Activated CD8-positive, alpha-beta memory T cell treated with anti-CD3 and anti-CD28 coated beads, Interleukin-2, amount 50 U/mL, for 4 hours (primary cell): ENCODE measurements around the gene TRMT1.

Experiments
- DNase-seq: peaks from one replicate; pipeline ENCODE4 v3.0.0-alpha.2; 2020

TRMT1 gene

DNA sequence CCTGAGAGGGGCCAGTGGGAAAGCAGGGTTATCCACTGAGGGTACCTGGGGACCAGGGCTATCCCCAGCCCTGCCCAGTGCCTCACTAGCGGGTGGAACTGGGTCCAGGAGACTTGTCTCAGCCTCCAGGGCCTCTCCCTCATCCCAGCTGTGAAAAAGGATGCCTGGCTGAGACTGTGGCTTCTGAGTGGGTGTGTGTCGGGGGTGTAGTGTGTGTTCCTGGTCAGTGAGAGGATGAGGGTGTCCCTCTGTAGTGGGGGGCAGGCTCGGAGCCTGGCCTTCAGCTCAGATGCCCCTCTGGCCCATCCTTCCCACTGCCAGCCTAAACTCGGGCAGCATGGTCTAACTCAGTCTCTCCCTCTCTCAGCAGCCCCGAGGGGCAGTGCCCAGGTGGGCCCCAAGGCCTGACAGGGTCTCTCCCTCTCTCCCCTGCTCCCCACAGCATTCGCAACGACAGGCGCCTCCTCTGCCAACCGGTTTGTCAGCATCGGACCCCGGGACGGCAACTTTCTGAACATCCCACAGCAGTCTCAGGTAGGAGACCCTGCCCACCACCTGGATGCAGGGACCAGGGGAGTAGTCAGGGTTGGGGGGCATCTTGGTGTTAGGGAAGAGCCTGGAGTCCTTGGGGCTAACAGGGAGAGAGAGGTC lies 26.6 kb downstream of the TRMT1 start:
- DNase-seq, result no peak

DNA sequence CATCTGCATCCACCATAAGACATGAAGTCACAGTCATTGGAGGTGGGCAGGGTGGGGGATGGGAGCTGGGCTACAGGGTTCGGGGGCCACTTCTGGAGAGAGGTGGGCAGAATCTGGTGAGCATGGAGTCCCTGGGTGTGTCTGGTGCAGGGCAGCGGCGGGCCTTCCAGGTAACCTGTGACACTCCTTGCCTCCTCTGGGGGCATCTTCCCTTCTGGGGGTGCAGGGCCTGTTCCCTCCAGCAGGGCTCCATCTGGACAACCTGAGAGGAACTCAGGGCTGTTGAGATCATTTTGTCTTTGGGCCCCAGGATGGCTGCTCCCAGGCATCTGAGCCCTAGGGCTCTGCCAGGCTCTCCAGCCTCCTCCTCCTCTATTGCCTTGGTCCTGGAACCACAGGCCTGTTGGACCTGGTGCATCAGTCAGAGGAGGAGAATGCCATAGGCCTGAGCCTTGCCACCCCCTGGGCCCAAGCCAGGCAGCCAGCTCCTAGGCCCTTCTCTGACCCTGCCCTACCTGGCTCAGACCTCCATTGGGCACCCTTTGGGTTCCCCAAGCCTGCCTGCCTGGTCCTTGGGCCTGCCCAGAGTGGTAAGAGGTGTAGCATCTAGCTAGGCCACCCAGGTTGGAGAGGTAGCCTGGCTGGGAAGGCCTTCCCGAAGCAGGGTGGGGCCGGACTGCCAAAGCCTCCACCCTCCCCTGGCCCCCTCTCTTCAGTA lies 27.2 kb downstream of the TRMT1 start:
- no peak for DNase-seq

DNA sequence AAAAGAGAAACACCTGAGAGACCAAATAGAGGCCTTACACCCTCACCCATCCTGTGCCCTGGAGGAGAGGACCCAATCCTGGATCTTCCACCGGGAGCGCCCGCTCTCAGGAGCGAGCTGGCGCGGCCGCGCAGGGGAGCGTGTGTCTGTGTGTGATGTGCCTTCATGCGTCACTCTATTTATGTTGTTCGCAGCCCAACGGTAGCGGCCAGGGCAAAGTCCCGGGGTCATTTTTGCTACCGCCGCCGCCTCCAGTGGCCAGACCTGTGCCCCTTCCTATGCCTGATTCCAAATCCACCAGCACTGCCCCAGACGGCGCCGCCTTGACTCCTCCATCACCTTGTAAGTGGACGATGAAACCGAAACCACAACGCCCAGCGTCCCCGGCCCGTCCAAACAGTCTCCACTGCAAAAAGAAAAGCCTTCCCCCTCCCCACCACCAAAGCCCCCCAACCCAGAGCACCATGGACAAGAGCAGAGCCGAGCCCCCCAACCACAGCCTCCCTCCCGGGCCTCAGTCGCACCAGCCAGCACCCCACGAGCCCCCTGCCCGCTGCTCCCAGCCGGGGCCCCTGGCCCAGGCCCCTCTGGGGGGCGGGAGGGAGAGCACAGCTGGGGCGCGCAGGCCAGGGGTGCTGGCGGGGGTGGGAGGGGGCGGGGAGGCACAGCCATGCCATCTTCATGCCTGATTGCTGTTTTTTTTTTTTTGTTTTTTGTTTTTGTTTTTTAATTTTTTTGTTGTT lies 28.6 kb downstream of the TRMT1 start:
- no peak for DNase-seq

DNA sequence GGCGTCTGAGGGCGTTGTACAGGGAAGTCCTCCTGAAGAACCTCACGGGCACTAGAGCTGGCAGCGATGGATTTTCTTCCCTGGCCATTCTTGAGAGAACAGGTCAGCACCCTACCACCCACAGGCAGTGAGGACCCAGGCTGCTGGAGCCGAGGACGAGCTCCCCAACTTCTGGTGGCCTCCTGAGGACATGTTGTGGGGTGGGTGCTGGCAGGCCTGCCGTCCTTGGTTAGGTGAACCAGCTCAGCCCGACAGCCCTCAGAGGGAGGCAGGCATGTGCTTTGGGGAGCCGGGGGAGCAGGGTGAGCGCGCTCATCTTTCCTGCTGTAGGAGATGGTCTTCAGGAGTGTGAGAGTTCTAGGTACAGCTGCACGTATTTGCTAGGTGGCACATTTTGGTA lies 29.2 kb downstream of the TRMT1 start:
- DNase-seq, result no peak

DNA sequence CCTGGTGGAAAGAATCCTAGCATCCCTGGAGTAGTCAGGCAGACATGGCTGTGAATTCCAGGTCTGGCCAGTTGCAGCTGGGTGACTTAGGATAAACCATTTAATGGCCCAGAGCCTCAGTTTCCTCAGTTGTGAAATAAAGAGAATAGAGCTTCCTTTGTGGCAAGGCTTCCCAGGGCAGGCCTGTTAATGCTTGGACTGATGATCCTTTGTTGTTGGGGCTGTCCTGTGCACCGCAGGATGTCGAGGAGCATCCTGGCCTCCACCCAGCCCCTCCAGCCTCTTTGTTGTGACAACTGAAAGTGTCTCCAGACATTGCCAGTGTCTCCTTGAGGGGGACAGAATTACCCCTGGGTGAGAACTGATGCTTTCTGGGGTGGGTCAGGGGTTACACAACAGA lies 30.2 kb downstream of the TRMT1 start:
- DNase-seq, result no peak

DNA sequence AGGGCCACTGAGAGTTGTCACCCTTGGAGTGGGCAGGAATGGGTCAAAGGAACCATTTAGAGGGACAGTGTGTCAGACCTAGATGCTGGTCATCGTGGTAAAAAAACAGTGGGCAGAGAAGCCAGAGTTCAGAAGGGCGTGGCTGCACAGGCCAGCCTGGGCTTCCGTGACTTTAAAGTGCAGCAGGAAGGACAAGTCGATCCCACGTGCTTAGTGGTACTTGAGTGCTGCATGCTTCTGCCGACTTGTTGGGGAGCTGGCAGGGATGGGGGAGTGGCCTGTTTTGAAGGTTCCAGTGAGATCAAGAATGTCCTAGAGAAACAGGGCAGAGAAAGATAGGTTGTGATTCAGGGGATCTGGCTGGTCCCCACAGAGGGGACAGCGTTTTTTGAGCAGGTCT lies 30.9 kb downstream of the TRMT1 start:
- no peak for DNase-seq

DNA sequence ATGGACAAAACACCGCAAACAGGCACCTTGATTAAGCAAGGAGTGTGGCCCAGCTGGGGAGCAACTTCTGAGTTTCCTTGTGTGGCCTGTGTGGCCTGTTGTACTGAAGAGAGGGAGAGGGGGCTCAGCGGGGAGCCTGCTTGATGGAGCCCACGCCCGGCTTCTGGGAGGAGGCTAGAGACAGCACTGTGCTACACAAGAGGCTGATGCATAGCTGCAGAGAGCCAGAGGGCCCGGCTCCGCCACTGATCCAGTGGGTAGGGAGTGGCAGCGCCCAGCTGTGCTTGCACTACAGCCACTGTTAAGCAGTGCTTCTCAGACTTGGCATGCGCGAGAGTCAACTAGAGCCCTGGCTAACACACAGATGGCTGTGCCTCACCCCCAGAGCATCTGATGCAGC lies 32.9 kb downstream of the TRMT1 start:
- no peak for DNase-seq

DNA sequence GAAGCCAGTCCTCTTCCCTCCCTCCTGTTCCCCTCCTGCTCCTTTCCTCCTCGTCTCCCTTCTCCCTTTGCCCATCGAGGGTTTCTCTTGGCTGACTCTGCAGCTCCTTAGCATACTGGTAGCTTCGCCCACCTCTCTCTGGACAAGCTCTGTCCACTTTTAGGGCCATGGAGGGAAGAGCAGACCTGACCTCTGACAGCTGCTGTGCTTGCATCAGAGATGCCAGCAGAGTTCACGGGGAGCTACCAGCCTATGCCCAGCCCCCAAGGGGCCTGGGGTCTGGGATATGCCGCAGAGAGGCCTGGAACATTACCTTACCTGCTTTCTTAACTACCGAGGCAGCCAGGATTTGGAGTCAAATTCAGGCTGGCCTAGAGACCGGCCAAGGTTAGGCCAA lies 33.5 kb downstream of the TRMT1 start:
- DNase-seq, result no peak

DNA sequence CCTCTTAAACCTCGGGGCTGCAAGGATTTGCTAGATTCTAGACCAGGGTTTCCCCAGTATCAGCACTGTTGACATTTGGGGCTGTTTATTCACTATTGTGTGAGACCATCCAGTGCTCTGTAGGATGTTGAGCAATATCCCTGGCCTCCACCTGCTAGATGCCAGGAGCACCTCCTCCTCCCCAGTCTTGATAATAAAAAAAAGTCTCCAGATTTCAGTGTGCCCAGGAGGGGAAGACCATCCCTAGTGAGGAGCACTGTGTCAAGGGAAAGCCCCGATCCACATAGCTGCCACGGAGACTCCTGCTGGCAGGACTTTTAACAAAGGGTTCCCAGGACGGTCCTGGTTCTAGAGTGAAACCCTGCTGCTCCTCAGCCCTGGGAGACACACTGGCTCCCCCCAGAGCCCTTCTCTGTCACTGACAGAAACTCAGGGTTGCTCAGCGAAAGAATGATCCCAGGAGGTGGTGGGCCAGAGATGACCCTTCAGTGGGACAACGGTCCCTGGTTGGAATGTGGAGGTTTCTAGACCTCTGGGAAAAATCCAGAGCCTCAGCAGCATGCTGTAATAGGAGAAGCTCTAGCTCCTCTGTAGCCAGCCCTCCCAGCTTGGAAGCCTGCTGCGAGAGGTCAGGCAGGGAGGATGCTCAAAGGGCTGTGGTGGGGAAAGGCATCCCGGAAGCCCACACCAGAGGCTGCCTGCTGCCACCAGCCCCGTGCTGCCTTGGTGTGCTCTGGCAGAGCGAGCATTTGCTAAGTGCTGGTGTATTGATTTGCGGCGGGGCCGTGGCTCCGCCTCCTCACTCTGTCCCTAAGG lies 34.1 kb downstream of the TRMT1 start:
- DNase-seq, result no peak

DNA sequence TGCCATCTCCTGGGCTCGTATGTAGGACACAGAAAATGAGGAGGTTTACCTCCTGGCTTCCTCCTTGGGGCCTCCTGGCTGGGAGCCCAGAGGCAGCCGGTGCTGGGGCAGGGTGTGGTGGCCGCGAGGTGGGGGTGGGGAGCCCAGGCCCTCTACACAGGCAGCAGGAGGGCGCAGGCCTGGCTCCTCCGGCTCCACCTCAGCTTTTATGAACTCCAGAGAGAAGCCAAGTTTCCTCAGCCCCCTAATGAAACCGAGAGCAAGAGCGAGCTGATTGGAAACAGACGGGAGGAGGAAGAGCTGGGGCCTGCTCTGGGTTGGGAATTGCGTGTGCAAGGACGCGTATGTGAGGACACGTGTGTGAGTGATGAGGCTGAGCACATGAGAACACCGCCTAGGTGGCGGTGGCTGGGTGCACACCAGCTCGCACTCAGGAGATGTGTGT lies 37.0 kb downstream of the TRMT1 start:
- DNase-seq, result no peak

DNA sequence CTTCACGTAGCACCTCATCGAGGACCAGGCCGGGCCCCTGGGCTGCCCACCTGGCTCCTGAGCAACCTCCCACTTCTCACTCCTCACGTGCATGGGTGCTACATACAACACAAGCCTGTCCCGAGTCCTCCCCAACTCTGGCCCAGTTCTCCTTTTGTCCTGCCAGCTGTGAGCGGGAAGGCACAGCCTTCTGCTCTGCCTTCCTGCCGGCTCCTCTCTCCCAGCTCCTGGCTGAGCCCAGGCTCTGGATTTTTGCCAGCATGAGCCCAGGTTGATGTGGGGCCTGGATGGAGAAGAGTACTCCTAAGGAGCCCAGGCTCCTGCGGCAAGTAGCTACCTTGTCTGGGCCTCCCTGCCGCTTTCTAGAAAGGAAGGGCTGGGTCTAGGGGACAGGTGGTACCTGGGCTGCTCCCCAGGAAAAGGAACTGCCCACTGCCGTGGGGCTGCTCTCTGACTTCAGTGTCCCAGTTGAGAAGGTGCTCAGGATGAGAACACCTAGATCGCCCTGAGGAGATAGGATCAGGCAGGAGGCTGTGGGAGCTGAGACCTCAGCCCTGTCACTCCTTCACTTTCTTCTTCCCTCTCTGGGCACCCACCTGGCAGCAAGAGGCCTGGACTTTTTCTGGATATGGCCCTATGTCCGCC lies 37.5 kb downstream of the TRMT1 start:
- DNase-seq, result no peak

DNA sequence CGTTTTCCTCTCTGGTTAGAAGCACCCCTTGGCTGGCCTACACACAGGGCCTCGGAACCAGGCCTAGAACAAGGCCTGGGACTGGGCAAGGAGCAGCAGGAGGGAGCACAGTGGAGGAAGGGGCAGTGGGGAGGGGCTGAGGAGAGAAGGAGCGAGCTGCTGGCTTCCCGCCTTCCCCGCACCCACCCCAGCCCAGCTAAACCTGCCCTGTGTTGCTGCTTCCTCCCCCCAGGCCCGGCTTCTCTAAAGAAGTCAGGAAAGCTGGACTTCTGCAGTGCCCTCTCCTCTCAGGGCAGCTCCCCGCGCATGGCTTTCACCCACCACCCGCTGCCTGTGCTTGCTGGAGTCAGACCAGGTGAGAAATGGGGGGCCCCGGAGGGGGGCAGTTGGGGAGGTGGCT lies 38.2 kb downstream of the TRMT1 start:
- no peak for DNase-seq

DNA sequence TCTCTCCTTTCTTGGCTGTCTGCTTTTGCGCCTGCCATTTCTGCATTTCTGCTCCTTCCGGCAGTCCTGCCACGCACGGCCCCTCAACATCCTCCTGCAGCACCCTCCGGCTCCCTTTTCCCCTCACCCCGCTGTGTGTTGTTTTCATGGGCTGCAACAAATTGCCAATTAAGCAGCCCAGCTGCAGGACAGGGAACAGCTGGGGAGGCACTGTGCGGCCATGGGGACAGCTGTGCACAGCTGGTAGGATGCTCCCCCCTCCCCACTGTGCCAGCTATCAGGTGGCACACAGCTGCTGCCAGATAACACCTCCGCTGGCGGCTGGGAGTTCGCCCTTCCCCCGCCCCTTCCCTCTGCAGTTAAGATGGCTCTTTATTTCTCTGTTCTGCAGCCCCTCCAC lies 39.3 kb downstream of the TRMT1 start:
- DNase-seq, result no peak

DNA sequence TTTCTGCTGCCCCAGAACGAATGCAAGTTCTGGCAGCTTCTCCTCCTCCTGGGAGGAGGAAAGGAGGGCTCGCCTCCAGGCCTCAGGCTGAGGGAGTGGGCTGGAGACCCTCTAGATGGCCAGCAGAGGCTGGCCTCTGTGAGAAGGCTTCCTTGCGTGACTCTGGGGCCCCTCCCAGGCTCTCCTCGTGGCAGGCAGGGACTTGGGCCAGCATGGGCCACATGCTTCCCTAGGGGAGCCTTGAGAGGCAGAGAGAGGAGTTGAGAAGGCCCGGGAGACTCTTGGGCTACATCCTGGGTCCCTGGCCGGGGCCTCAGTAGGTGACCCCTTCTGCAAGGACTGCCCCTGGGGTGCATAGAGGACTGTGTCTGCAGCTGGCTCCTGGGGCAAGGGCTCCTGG lies 39.8 kb downstream of the TRMT1 start:
- no peak for DNase-seq

DNA sequence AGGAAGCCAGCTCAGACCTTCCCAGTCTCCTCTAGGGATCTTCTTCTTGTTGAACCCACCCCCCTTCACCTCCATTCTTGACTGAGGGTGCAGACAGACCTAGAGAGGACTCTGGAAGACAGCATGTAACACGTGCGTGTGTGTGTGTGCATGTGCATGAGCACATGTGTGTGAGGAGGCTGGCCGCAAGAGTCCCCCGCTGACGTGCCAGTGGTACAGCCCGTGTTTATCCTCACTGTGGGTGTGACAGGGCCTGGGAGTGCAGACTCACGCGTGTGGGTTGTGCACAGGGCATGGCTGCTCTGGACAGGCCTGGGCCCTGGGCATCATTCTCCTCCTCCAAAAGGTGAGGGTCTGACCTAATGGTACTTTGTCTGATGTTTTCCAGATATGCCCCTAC lies 40.2 kb downstream of the TRMT1 start:
- no peak for DNase-seq

DNA sequence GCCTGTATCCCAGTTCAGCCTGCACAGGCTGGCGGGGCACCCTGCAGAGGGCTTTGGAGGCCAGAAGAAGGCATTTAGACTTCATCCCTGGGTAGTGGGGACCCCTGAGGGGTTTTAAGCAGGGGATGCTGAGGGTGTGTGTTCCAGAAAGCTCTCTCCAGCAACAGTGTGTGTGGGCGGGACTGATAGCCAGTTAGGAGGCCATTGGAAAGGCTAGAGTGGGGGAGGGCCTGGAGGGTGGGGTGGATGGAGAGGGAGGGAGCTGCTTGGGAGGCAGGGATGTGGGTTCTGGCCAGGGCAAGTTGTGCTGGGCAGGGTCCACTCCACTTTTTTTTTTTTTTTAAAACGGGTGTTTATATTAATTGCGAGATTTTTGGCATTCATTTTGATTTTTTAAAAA lies 42.2 kb downstream of the TRMT1 start:
- DNase-seq, result no peak

DNA sequence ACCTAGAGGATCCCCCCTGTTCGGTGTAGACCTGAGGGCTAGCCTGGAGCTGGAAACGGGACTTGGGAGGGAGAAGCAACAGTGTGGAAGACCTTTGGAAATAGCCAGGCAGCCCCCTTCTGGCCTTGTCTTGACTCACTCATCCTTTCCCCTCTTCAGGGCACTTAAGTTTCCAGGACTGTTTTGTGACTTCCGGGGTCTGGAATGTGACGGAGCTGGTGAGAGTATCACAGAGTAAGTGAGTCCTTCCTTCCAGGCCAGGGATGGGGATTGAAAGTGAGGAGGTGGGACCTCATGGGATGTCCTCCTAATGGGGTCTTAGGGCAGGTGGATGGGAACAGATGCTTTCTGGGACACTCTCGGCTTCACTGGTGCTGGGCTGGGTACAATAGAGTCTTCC lies 43.3 kb downstream of the TRMT1 start:
- DNase-seq, result no peak

DNA sequence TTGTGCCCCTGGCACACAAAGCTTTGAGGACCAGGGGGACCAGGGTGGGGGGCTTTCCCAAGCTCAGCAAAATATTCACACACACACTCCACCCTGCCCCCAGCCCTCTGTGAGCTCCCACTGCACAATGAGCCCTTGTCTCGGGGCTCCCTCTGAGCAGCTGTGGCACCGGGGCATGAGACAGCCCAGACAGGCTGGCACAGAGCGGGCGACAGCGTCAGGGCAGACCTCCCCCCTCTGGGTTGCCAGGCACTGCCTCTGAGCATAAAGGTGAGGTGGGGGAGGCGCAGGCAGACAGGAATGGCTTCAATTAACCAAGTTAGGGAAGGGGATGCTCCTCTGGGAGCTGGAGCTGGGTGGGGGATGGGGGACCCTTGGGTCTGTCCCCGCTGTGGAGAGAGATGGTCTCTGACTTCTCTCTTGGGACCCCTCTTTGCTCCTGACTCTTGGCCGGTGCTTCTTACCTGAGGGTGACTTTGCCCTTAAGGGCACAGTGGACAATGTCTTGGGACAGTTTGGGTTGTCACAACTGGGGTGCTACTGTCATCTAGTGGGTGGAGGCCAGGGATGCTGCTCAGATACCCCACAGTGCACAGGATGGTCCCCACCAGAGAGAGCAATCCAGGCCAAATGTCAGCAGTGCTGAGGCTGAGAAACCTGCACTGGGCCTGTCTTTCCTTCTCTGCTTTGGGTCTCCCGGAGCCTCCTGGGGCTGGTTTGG lies 44.2 kb downstream of the TRMT1 start:
- DNase-seq, result no peak

DNA sequence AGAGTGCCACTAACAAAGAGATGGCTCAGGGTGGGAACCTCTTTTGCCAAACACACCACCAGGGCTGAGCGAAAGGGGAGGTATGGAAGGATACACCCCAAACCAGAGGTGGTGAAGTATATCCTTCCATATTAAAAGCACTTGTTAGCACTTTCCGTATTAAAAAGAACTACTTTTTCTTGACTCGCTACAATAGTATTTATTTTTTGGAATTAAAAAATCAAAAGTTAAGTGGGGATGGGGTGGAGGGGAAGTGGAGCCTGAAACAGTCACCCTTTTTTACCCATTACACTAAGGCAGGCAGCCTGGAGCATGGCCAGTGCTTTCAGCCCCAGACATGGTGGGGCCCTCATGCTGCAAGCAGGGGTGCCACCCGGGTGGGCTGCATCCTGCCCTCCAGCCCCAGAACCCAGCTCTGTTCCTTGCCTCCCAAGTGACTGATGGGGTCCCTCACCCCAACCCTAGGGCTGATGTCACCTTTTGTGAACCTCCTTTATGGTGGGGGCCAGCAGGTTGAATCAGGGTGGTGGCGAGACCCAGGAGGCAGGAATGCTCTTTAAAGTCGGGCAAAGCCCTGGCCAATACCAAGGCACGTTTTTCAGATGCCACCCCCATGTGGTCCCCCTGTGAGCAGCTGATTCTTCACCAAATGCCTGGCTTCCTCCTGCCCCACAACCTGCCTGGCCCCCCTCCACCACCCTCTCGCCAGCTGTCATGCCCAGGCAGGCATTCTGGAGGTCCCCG lies 44.9 kb downstream of the TRMT1 start:
- no peak for DNase-seq

DNA sequence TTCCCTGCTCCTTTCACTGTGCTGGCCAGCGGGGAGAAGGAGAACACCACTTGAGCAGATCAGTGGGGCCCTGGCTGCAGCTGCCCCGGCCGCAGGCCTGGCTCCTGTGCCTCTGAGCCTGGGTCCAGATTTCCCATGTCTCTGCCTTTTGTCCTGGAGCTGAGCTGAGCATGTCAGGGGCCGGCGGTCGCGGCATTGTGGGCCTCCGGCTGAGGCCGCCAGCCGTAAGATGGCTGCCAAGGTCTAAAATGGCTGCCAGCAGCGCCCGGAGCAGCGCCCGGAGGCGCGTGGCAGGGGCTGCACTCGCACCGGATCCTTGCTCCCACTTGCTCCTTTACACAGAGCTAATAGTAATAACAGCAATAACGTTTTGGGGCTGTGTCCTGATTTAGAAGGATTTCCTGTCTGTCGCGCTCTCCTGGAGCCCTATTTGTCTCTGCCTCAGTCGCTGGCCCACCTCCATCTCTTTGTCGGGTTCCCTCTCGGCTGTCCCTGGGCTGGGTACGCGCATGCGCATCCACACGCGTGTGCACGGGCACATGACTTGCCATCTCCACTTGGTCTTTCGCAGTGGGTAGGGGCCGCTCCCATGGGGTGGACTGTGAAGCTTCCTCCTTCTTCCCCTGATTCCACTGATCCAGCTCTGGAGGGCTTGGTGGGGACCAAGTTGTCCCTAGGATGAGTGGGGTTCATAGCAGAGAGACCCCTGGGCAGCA lies 46.0 kb downstream of the TRMT1 start:
- DNase-seq, result no peak
